Measurements from ENCODE around the gene SPAG9.

The SPAG9 gene

GRCh38 chr17:51029568-51030463, 90.9 kb downstream of the SPAG9 start:
- no peak for DNase-seq

- DNase-seq = no peak
These were observed 91.5 kb downstream of the SPAG9 start for GRCh38 chr17:51029142-51029541.

- DNase-seq = no peak
These were observed 92.3 kb downstream of the SPAG9 start for GRCh38 chr17:51028176-51028863.

GRCh38 chr17:51018541-51018940, 102.1 kb downstream of the SPAG9 start:
- no peak for DNase-seq

- DNase-seq = no peak
These were observed 103.4 kb downstream of the SPAG9 start for GRCh38 chr17:51017270-51017669.

- DNase-seq = no peak
These were observed 104.6 kb downstream of the SPAG9 start for GRCh38 chr17:51016099-51016498.

- DNase-seq = no peak
These were observed 105.5 kb downstream of the SPAG9 start for GRCh38 chr17:51015145-51015558.

- DNase-seq = no peak
These were observed 106.5 kb downstream of the SPAG9 start for GRCh38 chr17:51014129-51014528.

GRCh38 chr17:51013322-51013721, 107.3 kb downstream of the SPAG9 start:
- DNase-seq = no peak

- no peak for DNase-seq
These were observed 108.1 kb downstream of the SPAG9 start for GRCh38 chr17:51012538-51012937.

- no peak for DNase-seq
These were observed 110.4 kb downstream of the SPAG9 start for GRCh38 chr17:51010173-51010675.

GRCh38 chr17:51006601-51007000, 114.1 kb downstream of the SPAG9 start:
- no peak for DNase-seq

GRCh38 chr17:51005768-51006167, 114.9 kb downstream of the SPAG9 start:
- no peak for DNase-seq

- DNase-seq = no peak
These were observed 116.4 kb downstream of the SPAG9 start for GRCh38 chr17:51004249-51004648.

GRCh38 chr17:51000835-51001638, 119.6 kb downstream of the SPAG9 start:
- no peak for DNase-seq

GRCh38 chr17:50995668-50996067, 125.0 kb downstream of the SPAG9 start:
- no peak for DNase-seq

- DNase-seq = no peak
These were observed 127.1 kb downstream of the SPAG9 start for GRCh38 chr17:50993544-50993943.

GRCh38 chr17:50989149-50989548, 131.5 kb downstream of the SPAG9 start:
- DNase-seq = no peak

GRCh38 chr17:50988427-50988826, 132.2 kb downstream of the SPAG9 start:
- no peak for DNase-seq

- no peak for DNase-seq
These were observed 133.5 kb downstream of the SPAG9 start for GRCh38 chr17:50986989-50987660.

- no peak for DNase-seq
These were observed 139.4 kb downstream of the SPAG9 start for GRCh38 chr17:50981279-50981678.

- no peak for DNase-seq
These were observed 141.1 kb downstream of the SPAG9 start for GRCh38 chr17:50979524-50979927.
